GM23248 (cell line): Measurements from ENCODE around the gene ARRDC5. TPM values are rescaled to one million over a fixed set of nuclear protein-coding genes. Genes with fewer than 3 reads are reported as not detected.
"Not testable (repeated sequence)": the region's sequence is repeated elsewhere in the genome, so short reads cannot be mapped to it uniquely, and the experiment has no call there.

ENCODE experiments used
- DNase-seq: peaks from one replicate; pipeline ENCODE4 v3.0.0-alpha.2; 2015
- H2AFZ ChIP-seq: fragments of 200-600 bp; sonication (generic); 2 replicates; pipeline ENCODE4 v1.6.1; 2016; ENCODE audit warnings: antibody characterized with exemption
- H3F3A ChIP-seq: fragments of 200-600 bp; sonication (generic); 2 replicates; pipeline ENCODE4 v1.6.1; 2016; ENCODE audit warnings: mild to moderate bottlenecking, antibody characterized with exemption, mixed run types; ENCODE audit not compliant: insufficient read depth
- H3K27ac ChIP-seq: fragments of 200-600 bp; sonication (generic); 2 replicates; pipeline ENCODE4 v1.5.1; 2016; ENCODE audit warnings: mild to moderate bottlenecking
- H3K27me3 ChIP-seq: fragments of 200-600 bp; sonication (generic); replicated peaks from 2 replicates; pipeline ENCODE4 v1.6.1; 2016; ENCODE audit warnings: mild to moderate bottlenecking; ENCODE audit not compliant: insufficient read depth
- H3K36me3 ChIP-seq: fragments of 200-600 bp; sonication (generic); 2 replicates; pipeline ENCODE4 v1.6.1; 2016; ENCODE audit warnings: low read depth, mild to moderate bottlenecking
- H3K4me1 ChIP-seq: fragments of 200-600 bp; sonication (generic); 2 replicates; pipeline ENCODE4 v1.6.1; 2016; ENCODE audit warnings: mild to moderate bottlenecking; ENCODE audit not compliant: insufficient read depth
- H3K4me2 ChIP-seq: fragments of 200-600 bp; sonication (generic); one replicate; pipeline ENCODE4 v1.6.1; 2016; ENCODE audit warnings: mild to moderate bottlenecking; ENCODE audit not compliant: unreplicated experiment
- H3K4me3 ChIP-seq: fragments of 200-600 bp; sonication (generic); 2 replicates; pipeline ENCODE4 v1.5.1; 2016; ENCODE audit warnings: mild to moderate bottlenecking
- H3K79me2 ChIP-seq: fragments of 200-600 bp; sonication (generic); 2 replicates; pipeline ENCODE4 v1.6.1; 2016; ENCODE audit warnings: mild to moderate bottlenecking; ENCODE audit not compliant: insufficient read depth
- H3K9ac ChIP-seq: fragments of 200-600 bp; sonication (generic); 2 replicates; pipeline ENCODE4 v1.6.1; 2016; ENCODE audit warnings: mild to moderate bottlenecking
- H3K9me2 ChIP-seq: fragments of 200-600 bp; sonication (generic); 2 replicates; pipeline ENCODE4 v1.6.1; 2016; ENCODE audit warnings: mixed run types, mild to moderate bottlenecking, moderate library complexity; ENCODE audit not compliant: insufficient read depth
- H3K9me3 ChIP-seq: fragments of 200-600 bp; sonication (generic); one replicate; pipeline ENCODE4 v1.6.1; 2017; ENCODE audit warnings: low read depth
- H4K20me1 ChIP-seq: fragments of 200-600 bp; sonication (generic); 2 replicates; pipeline ENCODE4 v1.6.0; 2016; ENCODE audit not compliant: insufficient read depth
- EZH2 ChIP-seq: fragments of 200-600 bp; sonication (generic); IDR thresholded peaks from 2 replicates; pipeline ENCODE4 v1.6.1; 2018; ENCODE audit warnings: antibody characterized with exemption, mild to moderate bottlenecking; ENCODE audit not compliant: insufficient read depth, poor library complexity, severe bottlenecking
- EZH2phosphoT487 ChIP-seq: fragments of 200-600 bp; sonication (generic); IDR thresholded peaks from 2 replicates; pipeline ENCODE4 v1.6.1; 2018; ENCODE audit warnings: antibody characterized with exemption, moderate library complexity, mild to moderate bottlenecking, low read depth; ENCODE audit not compliant: insufficient read depth
- WGBS, 2 experiments: methylation state at CpG; one replicate each; pipeline ENCODE4 v1.1.6; 2015 to 2017; ENCODE audit warnings: low lambda C conversion rate in 2 of 2, low coverage in 1 of 2; ENCODE audit errors: missing lambda C conversion rate in 2 of 2; 5-methylcytosine and 5-hydroxymethylcytosine counted together
- in situ Hi-C: fragments of 300-500 bp; cut with MboI; formaldehyde crosslinking; loops from 2 replicates; pipeline ENCODE4 v1.15.0; 2020
- polyA plus RNA-seq: library from polyadenylated mRNA; unstranded; fragments of >200 nt; fragmentation: Nextera tagmentation; extraction: Ambion mirVana; gene quantifications from 2 replicates; pipeline ENCODE4 v1.2.1, GENCODE V29; 2016
- total RNA-seq: library from RNA; depleted of rRNA; stranded (reverse); fragments of >200 nt; shearing (Covaris generic); gene quantifications from 2 replicates; pipeline ENCODE4 v1.2.3, GENCODE V29; 2014

ARRDC5 gene
- total and polyA plus RNA-seq, 2 experiments from 2014 or later, result not detected

GRCh38 chr19:4904481-4904880, 1.8 kb upstream of the ARRDC5 start:
- no peak for DNase-seq
- Histone ChIP-seq H3K4me3 (no peak overlapping the region), H3K79me2 (no peaks in the 10 kb centered on the region), H3K27ac (no peak overlapping the region), H3K9me3 (no peaks in the 10 kb centered on the region), H3K9ac (no peak overlapping the region), H4K20me1 (no peaks in the 10 kb centered on the region), H2AFZ (no peak overlapping the region), H3F3A (no peaks in the 10 kb centered on the region), H3K4me2 (no peak overlapping the region), H3K4me1 (no peaks in the 10 kb centered on the region), H3K27me3 (no peaks in the 10 kb centered on the region), H3K36me3 (no peaks in the 10 kb centered on the region), H3K9me2 (no peaks in the 10 kb centered on the region)
- TF ChIP-seq EZH2 (no peak), EZH2phosphoT487 (no peak)
- in situ Hi-C loops, result no loop called here
- whole genome bisulfite sequencing, 2 experiments, result 83 to 87% methylated on average over 3 of the region's 3 CpGs

DNA sequence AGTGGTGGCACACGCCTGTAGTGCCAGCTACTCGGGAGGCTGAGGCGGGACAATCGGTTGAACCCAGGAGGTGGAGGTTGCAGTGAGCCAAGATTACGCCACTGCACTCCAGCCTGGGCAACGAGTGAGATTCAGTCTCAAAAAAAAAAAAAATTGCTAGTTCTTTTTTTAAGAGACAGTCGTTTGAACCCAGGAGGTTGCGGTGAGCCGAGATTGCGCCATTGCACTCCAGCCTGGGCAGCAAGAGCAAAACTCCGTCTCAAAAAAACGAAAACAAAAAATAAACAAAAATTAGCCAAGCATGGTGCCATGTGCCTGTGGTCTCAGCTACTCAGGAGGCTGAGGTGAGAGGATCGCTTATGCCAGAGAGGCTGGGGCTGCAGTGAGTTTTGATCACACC, 1.8 kb downstream of the ARRDC5 start:
- H3K36me3 ChIP-seq, H3K27ac ChIP-seq, H3K79me2 ChIP-seq, H3K9me2 ChIP-seq, in situ Hi-C loops, H3K4me1 ChIP-seq, H3K9ac ChIP-seq, H3F3A ChIP-seq, DNase-seq, H3K4me3 ChIP-seq, H3K9me3 ChIP-seq, H3K27me3 ChIP-seq, H4K20me1 ChIP-seq, H3K4me2 ChIP-seq, H2AFZ ChIP-seq: not testable (repeated sequence)
- 84 to 87% methylated on average over 13 of the region's 13 CpGs for WGBS, 2 experiments

- TF ChIP-seq EZH2phosphoT487 (no peak), EZH2 (no peak)
- H3K27ac ChIP-seq, result no peak overlapping the region
- H3K79me2 ChIP-seq, result no peaks in the 10 kb centered on the region
- H3K4me1 ChIP-seq, result no peaks in the 10 kb centered on the region
- no peaks in the 10 kb centered on the region for H4K20me1 ChIP-seq
- no peaks in the 10 kb centered on the region for H3F3A ChIP-seq
- no peak overlapping the region for H3K4me3 ChIP-seq
- no peak for DNase-seq
- H3K36me3 ChIP-seq, result no peaks in the 10 kb centered on the region
- H2AFZ ChIP-seq, result no peak overlapping the region
- in situ Hi-C loops, result no loop called here
- no peak overlapping the region for H3K4me2 ChIP-seq
- H3K27me3 ChIP-seq, result no peaks in the 10 kb centered on the region
- H3K9me3 ChIP-seq, result no peaks in the 10 kb centered on the region
- 93 to 95% methylated on average over 7 of the region's 7 CpGs for WGBS, 2 experiments
- no peak overlapping the region for H3K9ac ChIP-seq
- no peaks in the 10 kb centered on the region for H3K9me2 ChIP-seq
Measured at GRCh38 chr19:4897146-4897545, 5.5 kb downstream of the ARRDC5 start.

GRCh38 chr19:4896372-4896771, 6.3 kb downstream of the ARRDC5 start:
- WGBS, 2 experiments, result 47 to 59% methylated on average over 2 to 3 of the region's 3 CpGs
- Histone ChIP-seq H3K9ac (no peak overlapping the region), H3K4me2 (no peak overlapping the region), H3K36me3 (no peaks in the 10 kb centered on the region), H3F3A (no peaks in the 10 kb centered on the region), H2AFZ (no peak overlapping the region), H3K27me3 (no peaks in the 10 kb centered on the region), H3K27ac (no peak overlapping the region), H3K4me3 (no peak overlapping the region), H3K79me2 (no peaks in the 10 kb centered on the region), H3K9me2 (no peaks in the 10 kb centered on the region), H3K4me1 (no peaks in the 10 kb centered on the region), H3K9me3 (no peaks in the 10 kb centered on the region), H4K20me1 (no peaks in the 10 kb centered on the region)
- TF ChIP-seq EZH2phosphoT487, result no peak
- TF ChIP-seq EZH2, result no peak
- DNase-seq, result peak; percentile 68
- in situ Hi-C loops, result no loop called here

DNA sequence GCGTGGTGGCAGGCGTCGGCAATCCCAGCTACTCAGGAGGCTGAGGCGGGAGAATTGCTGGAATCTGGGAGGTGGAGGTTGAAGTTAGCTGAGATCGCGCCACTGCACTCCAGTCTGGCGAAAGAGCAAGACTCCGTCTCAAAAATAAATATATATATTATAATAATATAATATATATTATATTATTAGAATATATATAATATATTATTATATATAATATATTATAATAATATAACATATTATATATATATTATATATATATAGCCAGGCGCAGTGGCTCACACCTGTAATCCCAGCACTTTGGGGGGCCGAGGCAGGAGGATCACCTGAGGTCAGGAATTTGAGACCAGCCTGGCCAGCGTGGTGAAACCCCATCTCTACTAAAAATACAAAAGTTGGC, 9.7 kb downstream of the ARRDC5 start:
- in situ Hi-C loops, H3K27ac ChIP-seq, H3K9ac ChIP-seq, H3K9me3 ChIP-seq, H3K79me2 ChIP-seq, H3F3A ChIP-seq, DNase-seq, H3K4me2 ChIP-seq, H3K4me3 ChIP-seq, H3K9me2 ChIP-seq, H3K4me1 ChIP-seq, H3K27me3 ChIP-seq, H4K20me1 ChIP-seq, H2AFZ ChIP-seq, H3K36me3 ChIP-seq: not testable (repeated sequence)
- 93% methylated on average over 11 of the region's 11 CpGs for WGBS, 2 experiments
